ENCODE data around the gene TMEM215.
"Not testable (repeated sequence)": the region's sequence is repeated elsewhere in the genome, so short reads cannot be mapped to it uniquely, and the experiment has no call there.

The TMEM215 gene, protein sequence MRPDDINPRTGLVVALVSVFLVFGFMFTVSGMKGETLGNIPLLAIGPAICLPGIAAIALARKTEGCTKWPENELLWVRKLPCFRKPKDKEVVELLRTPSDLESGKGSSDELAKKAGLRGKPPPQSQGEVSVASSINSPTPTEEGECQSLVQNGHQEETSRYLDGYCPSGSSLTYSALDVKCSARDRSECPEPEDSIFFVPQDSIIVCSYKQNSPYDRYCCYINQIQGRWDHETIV

GRCh38 chr9:32783168-32783891 is at the start of gene TMEM215:
Gene TMEM215, plus strand, starts transcription at chr9:32783540. Its CDS starts 644 bp downstream, at chr9:32784184.
- DNase-seq (ENCODE audit: low spot score) = no peak

DNA sequence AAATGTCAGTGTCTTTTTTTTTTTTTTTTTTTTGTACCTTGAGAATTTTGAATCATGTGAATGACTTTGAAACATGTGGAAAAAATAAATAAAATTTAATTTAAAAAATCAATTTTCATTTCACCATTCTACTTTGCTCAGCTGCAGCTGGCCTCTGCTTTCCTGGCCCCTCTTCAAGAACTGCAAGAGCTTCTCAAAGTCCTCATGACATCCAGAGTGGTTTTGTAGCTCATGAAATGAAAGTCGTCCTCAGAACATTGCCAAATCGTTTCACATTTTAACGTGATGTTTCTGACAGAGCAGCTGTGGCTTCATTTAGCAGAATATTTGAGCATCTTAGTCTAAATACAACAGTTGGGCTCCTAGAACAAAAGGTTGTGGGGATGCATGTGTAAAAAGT is 47.9 kb upstream of the TMEM215 start:
- DNase-seq (ENCODE audit: low spot score) = no peak

DNA sequence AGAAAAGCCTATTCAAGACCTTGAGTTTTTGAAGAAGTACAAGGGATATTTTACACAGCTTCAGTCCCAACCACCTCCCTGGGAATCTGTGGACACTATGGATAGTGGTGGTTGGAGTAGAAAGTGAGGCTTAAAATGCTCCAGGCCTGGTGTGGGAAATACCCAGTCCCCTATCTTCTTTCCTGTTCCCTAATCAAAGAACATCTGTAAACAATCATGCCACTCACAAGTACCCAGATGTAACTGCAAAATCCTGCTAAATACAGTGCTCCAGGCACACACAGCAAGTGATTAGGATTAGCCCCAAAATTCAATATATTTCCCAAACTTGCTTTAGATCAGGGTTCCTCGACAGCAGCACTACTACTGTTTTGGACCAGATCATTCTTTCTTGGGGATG is 46.0 kb upstream of the TMEM215 start:
- DNase-seq (ENCODE audit: low spot score) = no peak

- no peak for DNase-seq (ENCODE audit: low spot score)
Observed at GRCh38 chr9:32738501-32739172, 44.7 kb upstream of the TMEM215 start.

DNA sequence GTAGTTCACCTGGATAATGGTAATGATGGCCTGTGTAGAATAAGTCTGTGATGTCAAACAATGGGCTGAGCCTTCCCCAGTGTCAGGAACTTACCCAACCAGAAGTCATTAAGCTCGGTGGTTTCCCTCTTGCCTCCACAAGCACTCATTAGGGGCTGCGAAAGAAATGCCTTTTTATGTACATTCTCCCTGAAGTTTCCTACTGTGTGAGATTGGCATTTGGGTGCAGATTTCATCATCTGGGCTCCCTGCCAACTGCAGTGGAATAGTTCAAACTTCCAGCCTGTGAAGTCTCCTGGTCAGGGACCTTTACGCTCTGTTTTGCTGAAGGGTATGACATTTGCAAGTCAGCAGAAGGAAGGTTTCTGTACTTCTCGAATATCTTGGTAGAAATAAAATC is 41.6 kb upstream of the TMEM215 start:
- no peak for DNase-seq (ENCODE audit: low spot score)

DNA sequence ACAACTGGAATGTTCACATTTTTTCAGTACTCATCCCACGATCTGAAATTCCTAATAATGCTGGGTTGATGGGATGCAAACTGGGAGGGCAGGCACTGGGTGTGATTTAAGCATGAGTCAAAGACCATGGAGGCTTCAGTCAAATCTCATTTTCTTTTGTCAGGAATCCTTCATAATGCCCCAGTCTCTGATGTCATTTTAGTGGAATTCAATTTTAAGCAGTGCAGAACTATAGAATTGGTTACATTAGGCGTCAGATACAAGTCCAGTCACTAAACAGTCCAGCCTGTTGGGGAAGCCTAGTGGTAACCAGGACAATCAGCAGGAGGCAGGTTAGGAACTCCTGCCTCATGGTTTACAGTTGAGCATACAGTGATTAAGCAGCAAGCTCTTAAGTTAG is 41.0 kb upstream of the TMEM215 start:
- no peak for DNase-seq (ENCODE audit: low spot score)

GRCh38 chr9:32748013-32748412 is 35.3 kb upstream of the TMEM215 start:
- DNase-seq (ENCODE audit: low spot score) = no peak

- no peak for DNase-seq (ENCODE audit: low spot score)
Observed at GRCh38 chr9:32755730-32756129, 27.6 kb upstream of the TMEM215 start.

- no peak for DNase-seq (ENCODE audit: low spot score)
Observed at GRCh38 chr9:32764139-32764538, 19.2 kb upstream of the TMEM215 start.

DNA sequence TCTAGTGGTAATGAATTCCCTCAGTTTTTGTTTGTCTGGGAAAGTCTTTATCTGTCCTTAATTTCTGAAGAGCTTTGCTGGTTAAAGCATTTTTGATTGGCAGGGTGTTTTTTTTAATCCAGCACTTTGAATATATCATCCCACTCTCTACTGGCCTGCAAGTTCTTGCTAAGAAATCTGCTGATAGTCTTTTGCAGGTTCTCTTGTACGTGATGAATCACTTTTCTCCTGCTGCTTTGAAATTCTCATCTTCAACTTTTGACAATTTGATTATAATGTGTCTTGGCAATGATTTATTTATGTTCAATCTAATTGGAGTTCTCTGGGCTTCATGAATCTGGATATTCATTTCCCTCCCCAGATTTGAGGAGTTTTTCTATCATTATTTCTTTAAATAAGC is 8.1 kb upstream of the TMEM215 start:
- DNase-seq (ENCODE audit: low spot score) = no peak

DNA sequence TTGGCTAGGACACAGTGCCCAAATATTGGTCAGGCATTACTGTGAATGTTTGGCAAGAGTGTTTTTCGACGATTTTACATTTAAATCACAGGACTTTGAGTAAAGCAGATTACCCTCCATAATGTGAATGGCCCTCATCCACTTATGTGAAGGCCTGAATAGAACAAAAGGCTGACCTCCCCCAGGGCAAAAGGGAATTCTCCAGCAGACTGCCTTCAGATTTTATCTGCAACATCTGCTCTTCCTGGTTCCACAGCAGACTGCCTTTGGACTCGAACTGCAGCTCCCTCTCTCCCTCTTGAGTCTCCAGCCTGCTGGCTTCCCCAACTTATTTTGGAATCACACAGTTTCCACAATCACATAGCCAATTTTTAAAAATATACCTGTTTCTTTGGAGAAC is 7.1 kb upstream of the TMEM215 start:
- no peak for DNase-seq (ENCODE audit: low spot score)

- no peak for DNase-seq (ENCODE audit: low spot score)
Observed at GRCh38 chr9:32782476-32783167, 718 bp upstream of the TMEM215 start.

DNA sequence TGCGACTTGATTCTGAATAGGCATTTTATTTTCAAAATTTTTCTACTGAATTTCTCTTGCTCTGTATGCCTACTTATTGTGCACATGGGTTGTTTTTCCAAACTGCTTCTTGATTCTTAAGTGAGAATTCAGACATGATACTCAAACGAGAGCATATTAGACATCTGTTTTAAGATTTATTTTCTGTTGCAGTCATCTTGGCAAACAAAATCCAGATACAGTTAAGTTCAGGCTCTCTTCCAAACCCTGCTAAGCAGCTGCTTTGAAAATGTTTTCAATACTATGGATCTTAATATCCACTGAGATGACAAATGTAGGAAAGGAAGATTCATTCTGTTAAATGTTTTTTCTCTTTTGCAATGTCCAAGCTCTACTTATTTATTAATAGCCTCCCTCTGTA is 4.5 kb downstream of the TMEM215 start:
- no peak for DNase-seq (ENCODE audit: low spot score)

GRCh38 chr9:32796015-32796414 is 12.7 kb downstream of the TMEM215 start:
- not testable (repeated sequence) for DNase-seq (ENCODE audit: low spot score)

DNA sequence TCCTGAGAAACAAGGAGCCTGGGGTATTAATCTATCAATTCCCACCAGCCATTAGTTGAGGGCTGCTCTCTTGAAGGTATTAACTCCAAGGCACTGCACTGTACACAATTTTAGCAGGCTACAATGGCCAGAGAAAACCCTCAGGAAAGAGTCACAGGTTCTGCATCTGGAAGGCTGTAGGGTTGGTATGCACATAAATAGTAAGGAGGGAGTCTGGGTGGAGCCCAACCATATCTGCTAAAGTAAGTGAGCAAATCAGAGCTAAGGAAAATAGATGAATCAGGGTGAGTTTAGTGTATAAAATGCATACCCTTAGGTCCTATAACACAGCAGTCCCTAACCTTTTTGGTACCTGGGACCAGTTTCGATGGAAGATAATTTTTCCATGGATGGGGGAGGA is 18.2 kb downstream of the TMEM215 start:
- DNase-seq (ENCODE audit: low spot score) = no peak

DNA sequence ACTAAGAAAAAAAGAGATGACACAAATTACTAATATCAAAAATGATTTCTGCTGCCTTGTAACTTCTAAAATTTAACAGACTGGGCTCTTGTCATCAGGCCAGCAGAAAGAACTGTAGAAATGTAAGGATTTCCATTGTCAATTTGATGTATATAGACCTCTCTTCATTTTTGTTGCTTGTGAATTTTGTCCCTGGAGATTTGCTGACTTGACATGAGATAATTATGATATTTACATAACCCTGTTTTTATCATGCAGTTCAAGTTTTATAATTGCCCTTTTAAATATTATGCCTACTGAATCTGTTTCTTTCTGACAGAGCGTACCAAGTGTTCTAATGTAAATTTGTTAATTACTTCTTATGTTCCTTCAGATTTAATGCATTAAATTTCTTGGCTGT is 23.9 kb downstream of the TMEM215 start:
- no peak for DNase-seq (ENCODE audit: low spot score)

GRCh38 chr9:32811246-32811645 is 27.9 kb downstream of the TMEM215 start:
- DNase-seq (ENCODE audit: low spot score) = no peak

DNA sequence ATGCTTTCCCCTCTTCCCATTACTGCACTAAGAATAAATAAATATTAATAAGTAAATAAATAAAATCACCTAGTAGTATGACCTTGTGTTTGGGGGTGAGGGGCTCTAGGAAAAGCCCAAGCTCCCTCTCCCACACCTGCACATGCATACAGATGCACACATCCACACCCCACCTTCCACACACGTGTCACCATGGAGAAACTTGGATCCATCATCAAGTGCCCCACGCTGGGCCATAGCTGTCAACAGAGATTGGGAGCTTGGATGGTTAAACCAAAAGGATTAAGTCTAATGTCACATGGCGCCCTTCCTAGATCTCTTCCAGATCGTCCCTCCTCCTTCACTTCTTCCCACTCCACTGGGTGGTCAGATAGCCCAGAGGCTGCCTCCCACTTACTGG is 37.0 kb downstream of the TMEM215 start:
- DNase-seq (ENCODE audit: low spot score) = no peak

DNA sequence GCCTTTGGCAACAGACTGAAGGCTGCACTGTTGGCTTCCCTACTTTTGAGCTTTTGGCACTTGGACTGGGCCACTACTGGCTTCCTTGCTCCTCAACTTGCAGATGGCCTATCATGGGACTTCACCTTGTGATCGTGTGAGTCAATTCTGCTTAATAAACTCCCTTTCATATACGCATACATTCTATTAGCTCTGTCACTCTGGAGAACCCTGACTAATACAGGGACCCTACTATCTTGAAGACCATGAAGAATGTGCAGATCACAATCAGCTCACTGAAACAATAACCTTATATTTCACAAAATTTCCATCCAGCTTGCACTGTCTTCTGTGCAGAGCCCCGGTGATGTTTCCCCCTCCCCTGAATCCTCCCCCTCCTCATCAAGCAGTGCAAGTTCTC is 39.8 kb downstream of the TMEM215 start:
- no peak for DNase-seq (ENCODE audit: low spot score)

DNA sequence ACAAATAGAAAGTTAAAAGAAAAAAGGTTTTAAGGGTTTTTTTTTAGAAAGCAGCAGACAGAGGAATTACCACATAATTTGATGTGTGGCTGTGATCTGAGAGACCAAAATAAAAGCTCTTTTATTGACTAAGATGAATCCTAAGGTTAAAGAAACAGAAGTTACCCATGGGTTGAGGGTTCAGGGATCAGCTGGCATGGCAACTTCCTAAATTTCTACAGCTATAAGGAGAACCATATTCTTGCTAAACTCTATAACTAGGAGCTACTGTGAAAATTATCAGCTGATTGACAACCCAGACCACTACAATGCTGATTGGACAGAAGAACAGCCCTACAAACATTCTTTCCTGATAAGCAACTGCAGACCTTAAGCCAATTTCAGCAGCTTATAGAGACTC is 40.2 kb downstream of the TMEM215 start:
- no peak for DNase-seq (ENCODE audit: low spot score)

GRCh38 chr9:32825203-32825602 is 41.9 kb downstream of the TMEM215 start:
- no peak for DNase-seq (ENCODE audit: low spot score)

DNA sequence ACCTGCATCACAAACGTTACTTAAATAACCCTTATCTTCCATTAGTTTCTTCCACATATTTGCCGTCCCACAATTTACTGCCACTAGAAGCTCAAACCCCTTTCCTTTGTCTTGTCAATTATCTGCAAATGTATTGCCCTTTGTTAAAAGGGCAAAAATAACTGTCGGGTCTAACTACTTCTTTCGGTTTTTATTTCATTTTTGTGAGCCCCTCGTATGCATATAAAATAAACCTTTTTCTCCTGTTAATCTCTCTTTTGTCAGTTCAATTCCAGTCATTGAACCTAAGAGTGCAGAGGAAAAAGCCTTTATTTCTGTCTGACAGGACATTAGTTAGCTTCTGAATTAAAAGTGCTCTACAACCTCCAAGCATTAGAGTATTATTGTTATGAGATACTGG is 45.5 kb downstream of the TMEM215 start:
- no peak for DNase-seq (ENCODE audit: low spot score)

- DNase-seq (ENCODE audit: low spot score) = no peak
Observed at GRCh38 chr9:32832346-32832745, 49.0 kb downstream of the TMEM215 start.

Data from hepatic stellate cell (primary cell).